ENCODE measurements around the gene RPE. TPM values are rescaled to one million over a fixed set of nuclear protein-coding genes. Genes with fewer than 3 reads are reported as not detected.

Gene RPE
- total RNA-seq, 4 donors from 2014 or later = 42.0 to 64.4 (median 51.4) TPM

DNA sequence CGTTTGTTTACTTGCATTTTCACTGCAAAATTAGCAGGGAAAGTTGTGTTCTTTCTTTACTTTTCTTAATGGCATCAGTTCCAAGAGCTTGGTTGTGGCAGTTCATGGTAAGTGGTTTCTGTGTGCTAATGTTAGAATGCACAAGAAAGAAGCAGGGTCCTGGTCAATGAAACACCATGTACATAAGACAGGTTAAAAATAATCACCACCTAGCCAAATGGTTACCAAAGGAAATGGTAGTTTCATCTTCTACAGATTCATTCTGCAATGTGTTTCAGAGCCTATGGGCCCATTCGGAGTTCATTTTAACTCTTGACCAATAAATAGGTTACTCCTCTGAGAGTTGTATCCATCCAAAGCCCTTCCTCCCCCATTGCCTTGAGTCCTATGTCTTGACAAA lies 18.1 kb upstream of the RPE start:
- no peak for TF ChIP-seq CTCF (IDR thresholded peaks at IDR 0.05; ENCODE audit: low read depth)

DNA sequence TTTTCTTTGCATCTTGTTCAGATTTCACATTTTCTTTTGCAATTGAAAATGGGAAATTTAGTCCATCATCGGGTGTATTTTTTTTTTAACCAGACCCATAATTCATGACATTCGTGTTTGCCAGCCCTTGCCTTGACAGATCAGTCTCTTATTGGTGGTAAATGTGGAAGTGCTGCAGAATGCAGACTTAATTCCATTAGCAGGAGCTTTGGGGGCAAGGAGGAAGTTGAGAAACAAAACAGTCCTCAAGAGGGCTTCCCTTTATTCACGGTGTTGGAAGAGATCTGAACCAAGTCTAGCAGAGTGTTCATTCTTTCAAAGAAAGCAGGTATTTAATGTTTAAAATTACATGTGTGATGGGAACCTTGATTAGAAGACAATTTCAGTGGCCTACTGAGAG lies 16.6 kb upstream of the RPE start:
- no peak for TF ChIP-seq CTCF (IDR thresholded peaks at IDR 0.05; ENCODE audit: low read depth)

DNA sequence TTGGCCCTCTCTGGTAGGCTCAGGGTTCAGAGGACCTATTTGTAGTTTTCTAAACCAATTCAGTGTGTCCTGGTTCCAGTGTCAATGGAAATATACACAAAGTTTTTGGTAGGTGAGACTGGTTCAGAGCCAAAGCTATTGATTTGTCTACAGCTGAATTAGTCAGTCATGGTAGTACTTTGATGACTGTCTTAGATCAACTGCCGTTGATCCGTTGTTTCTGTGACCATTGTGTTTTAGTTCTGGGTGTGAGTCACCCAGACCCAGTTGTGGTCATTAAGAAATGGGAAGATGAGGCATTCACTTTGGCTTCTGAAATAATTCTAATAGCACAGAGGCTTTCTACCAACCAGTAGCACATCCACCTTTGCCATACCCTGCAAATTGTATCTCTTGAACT lies 16.0 kb upstream of the RPE start:
- no peak for TF ChIP-seq CTCF (IDR thresholded peaks at IDR 0.05; ENCODE audit: low read depth)

DNA sequence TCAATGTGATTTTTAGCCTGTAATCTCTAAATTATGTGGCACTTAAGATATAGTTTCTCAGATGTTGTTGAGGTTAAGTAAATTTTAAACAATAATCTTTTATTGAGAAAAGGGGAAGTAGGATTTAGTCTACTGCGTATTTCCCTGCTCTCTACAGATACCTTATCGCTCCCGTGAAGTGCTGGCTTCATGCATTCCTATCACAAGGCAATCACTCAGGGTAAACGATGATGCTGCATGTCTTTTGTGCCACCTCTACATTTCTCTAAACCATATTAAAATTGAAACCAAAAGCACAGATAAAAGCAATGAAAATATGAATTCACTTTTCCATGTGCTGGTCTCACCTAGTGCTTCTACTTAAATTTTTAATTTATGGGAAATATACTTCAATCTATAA lies 14.4 kb upstream of the RPE start:
- TF ChIP-seq CTCF (IDR thresholded peaks at IDR 0.05; ENCODE audit: low read depth) = no peak

DNA sequence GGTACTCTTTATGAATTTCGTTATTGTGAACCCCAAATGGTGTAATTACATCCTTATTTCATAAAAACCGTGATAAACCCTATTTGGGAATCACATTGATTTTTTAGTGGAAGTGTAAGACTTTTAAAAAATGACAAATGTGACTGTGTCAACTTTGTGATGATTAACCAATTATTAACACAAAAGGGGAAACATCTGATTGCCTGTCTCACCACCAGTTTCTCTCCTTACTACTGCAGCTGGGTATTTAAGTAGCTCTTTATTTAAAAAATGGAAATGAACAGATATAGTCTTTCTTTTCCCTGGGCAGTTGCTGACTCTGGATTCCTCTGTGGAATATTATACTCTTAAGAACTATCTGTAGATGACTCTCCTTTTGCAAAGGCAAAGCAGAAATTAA lies 11.6 kb upstream of the RPE start:
- no peak for TF ChIP-seq CTCF (IDR thresholded peaks at IDR 0.05; ENCODE audit: low read depth)

GRCh38 chr2:209993968-209994367 lies 8.5 kb upstream of the RPE start:
- TF ChIP-seq CTCF (IDR thresholded peaks at IDR 0.05; ENCODE audit: low read depth) = no peak

DNA sequence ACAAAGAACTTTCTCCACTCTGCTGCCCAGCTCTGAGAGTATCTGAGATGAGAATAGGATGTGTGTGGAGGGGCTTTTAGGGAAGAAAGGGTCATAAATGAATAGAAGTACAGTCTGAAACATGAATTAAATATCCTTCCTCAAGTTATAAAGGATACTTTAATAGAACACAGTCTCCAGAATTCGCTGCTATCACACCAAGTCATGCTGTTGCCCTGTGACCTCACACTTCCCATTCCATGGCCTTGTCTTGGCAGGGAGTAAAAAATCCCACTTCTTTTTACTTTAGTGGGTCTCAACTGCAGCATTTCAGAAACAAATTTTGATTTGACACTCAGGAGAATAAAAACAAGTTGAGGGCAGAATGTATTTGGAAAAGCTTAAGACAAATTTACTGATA lies 3.8 kb upstream of the RPE start:
- TF ChIP-seq CTCF (IDR thresholded peaks at IDR 0.05; ENCODE audit: low read depth) = no peak

Data from subcutaneous adipose tissue (tissue), 4 donors.